Activated CD4-positive, alpha-beta memory T cell treated with anti-CD3 and anti-CD28 coated beads, Interleukin-2, amount 10 ng/mL, durations not matched to agents 7 days and 5 days (primary cell): Measurements from ENCODE around the gene ZNF580. TPM values are rescaled to one million over a fixed set of nuclear protein-coding genes. Genes with fewer than 3 reads are reported as not detected.

ENCODE experiments used
- CTCF ChIA-PET: fragments of 350-600 bp; sonication (Branson Sonifier 250); formaldehyde crosslinking; loops from one replicate; lab custom pipeline; 2021; ENCODE audit warnings: antibody characterized with exemption, inconsistent platforms; lab: Charles Lee
- POLR2A ChIA-PET: fragments of 350-600 bp; sonication (Branson Sonifier 250); formaldehyde crosslinking; loops from one replicate; lab custom pipeline; 2021; ENCODE audit warnings: antibody characterized with exemption; lab: Charles Lee
- DNase-seq: peaks from one replicate; pipeline ENCODE4 v3.0.0-alpha.2; 2020
- H3K27ac Mint-ChIP-seq: one replicate; pipeline ENCODE4 v1.8.0; 2021; ENCODE audit warnings: mild to moderate bottlenecking, mixed read lengths
- H3K27me3 Mint-ChIP-seq: one replicate; pipeline ENCODE4 v1.8.0; 2021; ENCODE audit warnings: mixed read lengths
- H3K36me3 Mint-ChIP-seq: one replicate; pipeline ENCODE4 v1.8.0; 2021; ENCODE audit warnings: low read depth, mixed read lengths
- H3K4me1 Mint-ChIP-seq: one replicate; pipeline ENCODE4 v1.8.0; 2021; ENCODE audit warnings: mixed read lengths
- H3K4me3 Mint-ChIP-seq: one replicate; pipeline ENCODE4 v1.8.0; 2021; ENCODE audit warnings: mild to moderate bottlenecking, mixed read lengths
- H3K9me3 Mint-ChIP-seq: one replicate; pipeline ENCODE4 v1.8.0; 2021; ENCODE audit warnings: mixed read lengths
- total RNA-seq, 2 experiments: library from RNA; stranded (reverse); gene quantifications; one replicate each; pipeline ENCODE4 v1.2.3, GENCODE V29; 2021

Gene ZNF580
- total RNA-seq, 2 experiments from 2014 or later: 35.7 to 39.7 TPM

DNA sequence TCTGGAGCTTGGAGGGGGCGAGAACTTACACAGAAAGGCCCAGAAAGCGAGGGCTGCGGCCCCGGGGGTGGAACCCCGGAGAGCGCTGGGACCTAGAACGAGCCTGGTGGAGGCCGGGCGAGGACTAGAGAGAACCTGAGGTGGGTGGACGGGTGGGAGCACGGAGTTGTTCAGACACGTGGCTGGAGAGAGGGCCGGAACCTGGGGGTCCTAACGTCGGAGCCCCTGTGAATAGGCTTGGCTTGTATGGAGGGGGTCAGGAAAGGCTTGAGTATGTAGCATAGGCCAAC is 3.0 kb downstream of the ZNF580 start:
- peaks cover 57% of the 10 kb centered on the region for H3K4me1 Mint-ChIP-seq
- H3K27ac Mint-ChIP-seq: peak overlapping the region; percentile 94
- no peaks in the 10 kb centered on the region for H3K9me3 Mint-ChIP-seq
- ChIA-PET CTCF (interaction anchor here (1.1 to 3.1 kb wide), 2 partner anchors 9 to 10 kb away, joined by 5 to 11 read pairs; no protein-coding TSS in a partner anchor), POLR2A (interaction anchor here (0.9 to 2.5 kb wide), 3 partner anchors 9 to 11 kb away, joined by 3 to 12 read pairs (median 5); no protein-coding TSS in a partner anchor)
- H3K27me3 Mint-ChIP-seq: no peaks in the 10 kb centered on the region
- peaks cover 21% of the 10 kb centered on the region for H3K36me3 Mint-ChIP-seq
- H3K4me3 Mint-ChIP-seq: peak overlapping the region; percentile 86
- DNase-seq: no peak

DNA sequence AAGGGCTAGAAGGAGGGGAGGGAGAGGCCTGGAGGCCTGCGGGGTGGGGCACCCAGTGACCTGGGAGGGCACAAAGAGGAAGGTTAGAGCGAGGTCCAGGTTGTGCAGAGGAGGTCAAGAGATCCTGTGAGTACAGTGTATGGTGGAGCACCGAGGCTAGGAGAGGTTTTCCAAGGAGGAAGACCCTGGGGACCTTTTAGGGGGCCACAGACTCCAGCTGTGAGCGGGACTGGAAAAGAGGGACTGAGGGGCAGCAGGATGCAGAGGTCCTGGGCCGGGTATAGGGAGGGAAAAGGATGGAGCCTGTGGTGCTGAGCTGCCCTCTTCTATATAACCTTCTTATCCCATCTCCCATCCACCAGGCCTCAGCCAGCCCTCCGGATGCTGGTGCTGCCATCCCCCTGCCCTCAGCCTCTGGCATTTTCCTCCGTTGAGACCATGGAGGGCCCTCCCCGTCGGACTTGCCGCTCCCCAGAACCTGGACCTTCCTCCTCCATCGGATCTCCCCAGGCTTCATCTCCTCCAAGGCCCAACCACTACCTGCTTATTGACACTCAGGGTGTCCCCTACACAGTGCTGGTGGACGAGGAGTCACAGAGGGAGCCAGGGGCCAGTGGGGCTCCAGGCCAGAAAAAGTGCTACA is 3.5 kb downstream of the ZNF580 start:
- peak overlapping the region; percentile 86 for H3K4me3 Mint-ChIP-seq
- H3K27ac Mint-ChIP-seq: peak overlapping the region; percentile 94
- peaks cover 53% of the 10 kb centered on the region for H3K4me1 Mint-ChIP-seq
- POLR2A ChIA-PET: interaction anchor here (0.9 to 2.5 kb wide), 4 partner anchors 8 to 11 kb away, joined by 3 to 12 read pairs (median 5); no protein-coding TSS in a partner anchor
- H3K27me3 Mint-ChIP-seq: no peaks in the 10 kb centered on the region
- CTCF ChIA-PET: interaction anchor here (1.1 to 3.1 kb wide), 2 partner anchors 9 to 10 kb away, joined by 5 to 11 read pairs; no protein-coding TSS in a partner anchor
- no peak for DNase-seq
- H3K36me3 Mint-ChIP-seq: peaks cover 18% of the 10 kb centered on the region
- no peaks in the 10 kb centered on the region for H3K9me3 Mint-ChIP-seq

DNA sequence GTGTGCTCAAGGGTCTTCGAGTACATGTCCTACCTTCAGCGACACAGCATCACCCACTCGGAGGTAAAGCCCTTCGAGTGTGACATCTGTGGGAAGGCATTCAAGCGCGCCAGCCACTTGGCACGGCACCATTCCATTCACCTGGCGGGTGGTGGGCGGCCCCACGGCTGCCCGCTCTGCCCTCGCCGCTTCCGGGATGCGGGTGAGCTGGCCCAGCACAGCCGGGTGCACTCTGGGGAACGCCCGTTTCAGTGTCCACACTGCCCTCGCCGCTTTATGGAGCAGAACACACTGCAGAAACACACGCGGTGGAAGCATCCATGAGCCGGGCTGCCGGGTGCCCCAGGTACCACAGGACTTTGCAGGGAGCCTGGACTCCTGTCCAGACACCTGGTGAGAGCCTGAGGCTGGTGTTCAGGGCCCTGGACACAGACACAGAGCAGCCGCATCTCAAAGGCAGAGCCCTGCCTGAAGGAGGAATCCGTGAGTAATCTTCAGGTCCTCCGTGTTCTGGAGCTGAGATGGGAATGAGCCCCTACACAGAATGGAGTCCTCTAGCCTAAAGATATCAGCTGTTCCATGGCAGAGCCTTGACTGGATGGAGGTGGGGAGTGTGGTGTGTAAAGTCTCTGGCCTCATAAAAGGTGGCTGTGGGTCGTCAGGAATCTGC is 4.2 kb downstream of the ZNF580 start:
- Mint-ChIP-seq H3K27me3 (no peaks in the 10 kb centered on the region), H3K36me3 (peaks cover 18% of the 10 kb centered on the region), H3K4me3 (peak overlapping the region; percentile 86), H3K27ac (peak overlapping the region; percentile 94), H3K4me1 (peaks cover 51% of the 10 kb centered on the region), H3K9me3 (no peaks in the 10 kb centered on the region)
- CTCF ChIA-PET: interaction anchor here (1.1 to 3.1 kb wide), 3 partner anchors 8 to 9 kb away, joined by 5 to 11 read pairs (median 6); no protein-coding TSS in a partner anchor
- POLR2A ChIA-PET: interaction anchor here (0.9 to 2.5 kb wide), 4 partner anchors 9 to 12 kb away, joined by 3 to 12 read pairs (median 5); no protein-coding TSS in a partner anchor
- DNase-seq: no peak

DNA sequence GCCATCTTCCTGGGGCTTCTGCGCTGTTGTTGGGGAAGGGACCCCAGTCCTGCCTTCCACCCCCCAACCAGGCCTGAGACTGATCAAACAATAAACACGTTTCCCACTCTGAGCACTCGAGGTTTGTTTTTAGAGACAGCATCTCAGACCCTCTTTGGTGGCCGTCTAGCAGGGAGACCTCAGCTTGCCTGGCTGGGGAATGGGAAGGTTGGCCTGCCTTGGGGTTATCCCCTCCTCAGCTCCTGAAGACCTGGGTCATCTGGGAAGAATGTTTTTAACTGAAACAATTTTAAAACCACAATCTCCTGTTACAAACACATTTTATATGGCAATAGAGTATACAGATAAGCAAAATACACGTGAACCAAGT is 4.7 kb downstream of the ZNF580 start:
- CTCF ChIA-PET: interaction anchor here (0.6 to 1.5 kb wide), 2 partner anchors 9 to 18 kb away, joined by 3 to 6 read pairs; no protein-coding TSS in a partner anchor
- Mint-ChIP-seq H3K9me3 (no peaks in the 10 kb centered on the region), H3K27me3 (no peaks in the 10 kb centered on the region), H3K36me3 (peaks cover 18% of the 10 kb centered on the region), H3K27ac (no peak overlapping the region), H3K4me1 (peaks cover 46% of the 10 kb centered on the region), H3K4me3 (no peak overlapping the region)
- no peak for DNase-seq
- POLR2A ChIA-PET: interaction anchor here (1.6 kb wide), 1 partner anchor 9 kb away, joined by 5 read pairs; no protein-coding TSS in a partner anchor

GRCh38 chr19:55646889-55647731 is 6.3 kb downstream of the ZNF580 start:
- peaks cover 41% of the 10 kb centered on the region for H3K4me1 Mint-ChIP-seq
- H3K27ac Mint-ChIP-seq: peak overlapping the region; percentile 26
- H3K27me3 Mint-ChIP-seq: no peaks in the 10 kb centered on the region
- CTCF ChIA-PET: interaction anchor here (1.5 to 2.4 kb wide), 4 partner anchors 8 to 143 kb away, joined by 4 to 19 read pairs (median 6); no protein-coding TSS in a partner anchor
- H3K36me3 Mint-ChIP-seq: peaks cover 18% of the 10 kb centered on the region
- peak overlapping the region; percentile 48 for H3K4me3 Mint-ChIP-seq
- no peak for DNase-seq
- POLR2A ChIA-PET: interaction anchor here (1.1 to 1.9 kb wide), 5 partner anchors 9 to 14 kb away, joined by 3 to 6 read pairs (median 3); no protein-coding TSS in a partner anchor
- H3K9me3 Mint-ChIP-seq: no peaks in the 10 kb centered on the region

- Mint-ChIP-seq H3K36me3 (peaks cover 17% of the 10 kb centered on the region), H3K9me3 (no peaks in the 10 kb centered on the region), H3K4me3 (peak within 1 kb of the TSS; percentile 48), H3K27me3 (no peaks in the 10 kb centered on the region), H3K4me1 (peaks cover 39% of the 10 kb centered on the region), H3K27ac (peak within 1 kb of the TSS; percentile 26)
- ChIA-PET POLR2A (interaction anchor here (1.0 to 1.9 kb wide), 8 partner anchors 9 to 24 kb away, joined by 3 to 7 read pairs (median 4); partner anchors contain the start of gene ZNF784), CTCF (interaction anchor here (1.5 to 2.4 kb wide), 4 partner anchors 9 to 144 kb away, joined by 4 to 19 read pairs (median 6); no protein-coding TSS in a partner anchor)
- peak; percentile 30 for DNase-seq
Observed at GRCh38 chr19:55647732-55648584, 7.2 kb downstream of the ZNF580 start, which contains the start of gene CCDC106. TSS of gene CCDC106 (plus strand) at chr19:55648212. CDS start at chr19:55649047, 835 bp downstream.

DNA sequence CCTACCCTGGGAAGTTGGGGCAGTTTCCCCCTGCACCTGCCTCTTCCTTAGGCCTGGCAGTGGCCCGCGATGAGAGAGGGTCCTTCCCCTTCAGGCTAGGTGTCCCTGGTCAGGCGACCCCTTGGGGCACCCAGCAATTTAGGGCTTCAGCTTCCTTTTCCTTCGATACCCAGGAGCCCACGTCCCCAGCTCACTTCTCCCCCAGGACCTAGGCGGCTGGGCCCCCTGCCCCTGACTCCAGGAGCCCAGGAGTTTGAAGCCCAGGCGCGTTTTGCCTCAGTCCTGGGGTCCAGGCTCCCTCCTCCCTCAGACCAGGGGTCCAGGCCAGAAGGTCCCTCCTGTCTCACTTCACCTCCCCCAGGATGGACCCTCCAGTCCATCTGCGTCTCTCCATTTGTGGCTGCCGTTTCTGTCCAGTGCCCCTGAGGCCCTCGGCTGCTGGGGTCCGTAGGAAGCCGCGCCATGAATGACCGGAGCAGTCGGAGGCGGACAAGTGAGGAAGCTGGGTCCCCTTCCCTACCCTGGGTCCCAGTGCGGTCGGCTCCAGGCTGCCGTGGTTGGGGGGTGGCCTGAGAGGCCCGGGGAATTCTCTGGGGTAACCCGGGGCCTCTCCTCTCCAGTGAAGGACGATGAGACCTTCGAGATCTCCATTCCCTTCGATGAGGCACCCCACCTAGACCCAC is 7.9 kb downstream of the ZNF580 start:
- CTCF ChIA-PET: interaction anchor here (2.4 kb wide), 1 partner anchor 15 kb away, joined by 19 read pairs; no protein-coding TSS in a partner anchor

GRCh38 chr19:55649268-55650125 is 8.7 kb downstream of the ZNF580 start:
- Mint-ChIP-seq H3K4me3 (peak overlapping the region; percentile 49), H3K36me3 (peaks cover 12% of the 10 kb centered on the region)
- CTCF ChIA-PET: no interaction called here

More for the DNA sequence above, 7.9 kb downstream of the ZNF580 start:
- H3K4me3 Mint-ChIP-seq: peak overlapping the region; percentile 43
- peaks cover 12% of the 10 kb centered on the region for H3K36me3 Mint-ChIP-seq
- peaks cover 36% of the 10 kb centered on the region for H3K4me1 Mint-ChIP-seq
- H3K27ac Mint-ChIP-seq: no peak overlapping the region
- no peaks in the 10 kb centered on the region for H3K27me3 Mint-ChIP-seq
- no peak for DNase-seq
- H3K9me3 Mint-ChIP-seq: no peaks in the 10 kb centered on the region
- POLR2A ChIA-PET: interaction anchor here (1.0 to 1.7 kb wide), 5 partner anchors 8 to 50 kb away, joined by 3 to 7 read pairs (median 4); partner anchors contain the start of genes FIZ1 and ZNF784

GRCh38 chr19:55650126-55650557 is 9.3 kb downstream of the ZNF580 start:
- Mint-ChIP-seq H3K4me1 (peaks cover 26% of the 10 kb centered on the region), H3K36me3 (peaks cover 12% of the 10 kb centered on the region), H3K27ac (no peak overlapping the region), H3K27me3 (no peaks in the 10 kb centered on the region), H3K9me3 (no peaks in the 10 kb centered on the region), H3K4me3 (no peak overlapping the region)
- POLR2A ChIA-PET: interaction anchor here (1.7 kb wide), 1 partner anchor 51 kb away, joined by 4 read pairs; the partner anchor contains the start of gene FIZ1
- no peak for DNase-seq
- CTCF ChIA-PET: no interaction called here

More at GRCh38 chr19:55649268-55650125, 8.7 kb downstream of the ZNF580 start:
- peaks cover 29% of the 10 kb centered on the region for H3K4me1 Mint-ChIP-seq
- no peak for DNase-seq
- no peaks in the 10 kb centered on the region for H3K27me3 Mint-ChIP-seq
- POLR2A ChIA-PET: interaction anchor here (1.7 kb wide), 3 partner anchors 11 to 50 kb away, joined by 4 to 7 read pairs (median 4); partner anchors contain the start of gene FIZ1
- H3K9me3 Mint-ChIP-seq: no peaks in the 10 kb centered on the region
- no peak overlapping the region for H3K27ac Mint-ChIP-seq

DNA sequence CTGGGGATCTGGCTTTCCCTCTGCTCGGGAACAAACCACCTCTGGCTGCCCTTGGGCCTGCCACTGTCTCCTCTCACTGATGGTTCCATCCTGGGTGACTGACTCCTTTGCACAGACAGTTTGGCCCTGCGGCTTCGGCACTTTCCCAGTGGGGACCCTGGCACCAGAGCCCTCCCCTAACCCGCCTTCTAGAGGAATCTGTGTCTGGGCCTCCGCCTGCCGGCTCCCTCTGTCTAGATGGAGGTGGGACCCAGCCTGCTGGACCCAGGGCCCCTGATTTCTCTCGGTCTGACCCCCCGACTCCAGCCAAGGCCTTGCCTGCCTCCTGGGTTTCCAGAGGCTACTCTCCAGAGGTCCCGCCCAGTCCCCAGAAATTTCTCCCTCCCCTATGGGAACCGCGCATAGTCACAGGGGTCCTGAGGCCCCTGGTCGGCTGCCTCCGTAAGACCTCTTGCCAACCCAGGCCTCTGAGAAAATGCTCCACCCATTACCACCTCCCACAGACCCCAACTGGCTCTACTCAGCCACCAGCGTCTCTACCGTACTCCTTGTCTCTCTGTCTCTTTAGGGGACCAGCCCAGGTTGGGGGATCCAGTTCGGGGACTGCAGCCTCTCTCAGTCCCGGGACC is 9.9 kb downstream of the ZNF580 start:
- no peak overlapping the region for H3K4me3 Mint-ChIP-seq
- DNase-seq: no peak
- no peak overlapping the region for H3K27ac Mint-ChIP-seq
- CTCF ChIA-PET: no interaction called here
- H3K4me1 Mint-ChIP-seq: peaks cover 22% of the 10 kb centered on the region
- peaks cover 12% of the 10 kb centered on the region for H3K36me3 Mint-ChIP-seq
- H3K27me3 Mint-ChIP-seq: no peaks in the 10 kb centered on the region
- no peaks in the 10 kb centered on the region for H3K9me3 Mint-ChIP-seq
- POLR2A ChIA-PET: no interaction called here
